GM18526 (cell line): Measurements from ENCODE around the gene PGAM2.

Source experiments
- POLR2A ChIP-seq: IDR thresholded peaks from 3 replicates; pipeline ENCODE4 v1.6.1; 2011; ENCODE audit not compliant: insufficient read length; ENCODE audit errors: extremely low read depth

Gene PGAM2

GRCh38 chr7:44106311-44107065 lies 41.1 kb upstream of the PGAM2 start:
- TF ChIP-seq POLR2A: no peak

DNA sequence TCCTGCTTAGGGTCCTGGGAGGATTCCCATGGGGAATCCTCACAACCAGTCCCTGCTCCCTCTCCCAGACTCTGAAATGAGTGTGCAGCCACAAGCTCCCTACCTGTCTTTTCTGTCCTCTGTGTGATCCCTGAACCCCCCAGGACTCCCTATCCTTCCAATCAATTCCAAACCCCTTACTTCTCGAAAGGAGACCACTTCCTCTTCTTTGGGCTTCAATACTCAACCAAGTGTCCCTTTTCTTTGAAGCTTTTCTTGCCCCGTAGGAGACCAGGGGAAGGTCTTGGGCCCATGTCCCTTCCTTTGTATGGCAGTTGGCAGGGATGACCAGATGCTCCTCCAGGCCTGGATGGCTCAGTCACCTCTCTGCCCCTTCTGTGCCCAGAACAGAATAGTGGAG lies 40.5 kb upstream of the PGAM2 start:
- TF ChIP-seq POLR2A: no peak

DNA sequence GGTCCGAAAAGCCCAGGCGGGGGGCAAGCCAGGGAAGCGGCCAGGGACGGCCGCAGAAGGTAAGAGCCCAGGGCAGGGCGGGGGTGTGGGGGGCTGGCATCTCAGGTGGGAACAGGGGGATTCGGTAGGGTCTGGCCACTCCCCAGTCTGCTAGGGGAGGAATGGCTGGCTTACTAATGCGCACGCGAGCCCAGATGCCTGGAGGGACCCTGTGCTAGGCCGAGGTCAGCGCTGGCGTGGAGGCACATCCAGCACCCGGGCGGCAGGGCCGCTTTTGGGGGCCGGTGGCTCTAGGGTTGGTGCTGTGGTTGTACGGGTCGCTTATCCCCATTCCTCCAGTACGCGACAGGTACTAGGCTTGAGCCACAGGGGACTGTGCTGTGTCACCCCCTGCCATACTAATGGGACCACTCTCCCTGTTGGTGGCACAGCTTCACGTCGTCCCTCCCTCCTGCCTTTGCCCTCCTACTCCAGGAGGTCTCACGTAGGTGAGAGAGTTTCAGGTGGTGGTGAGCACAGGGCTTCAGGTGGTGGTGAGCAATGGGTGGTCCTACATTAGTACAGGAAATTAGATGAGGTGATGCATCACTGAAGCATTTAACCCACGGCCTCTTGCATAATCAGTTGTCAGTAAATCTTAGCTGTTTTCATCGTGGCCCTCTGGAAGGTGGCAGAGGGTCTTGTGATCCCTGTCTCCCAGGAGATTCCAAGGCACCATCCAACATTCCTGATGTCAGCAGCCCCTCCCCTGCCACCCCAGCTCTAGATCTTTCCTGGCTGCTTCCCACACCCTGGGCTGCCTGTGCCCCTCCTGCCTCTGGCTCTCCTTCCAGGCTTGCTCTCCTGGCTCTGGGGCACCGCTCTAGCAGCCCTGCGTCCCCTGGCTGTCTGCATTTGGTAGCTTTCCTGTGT lies 39.7 kb upstream of the PGAM2 start:
- TF ChIP-seq POLR2A: no peak

DNA sequence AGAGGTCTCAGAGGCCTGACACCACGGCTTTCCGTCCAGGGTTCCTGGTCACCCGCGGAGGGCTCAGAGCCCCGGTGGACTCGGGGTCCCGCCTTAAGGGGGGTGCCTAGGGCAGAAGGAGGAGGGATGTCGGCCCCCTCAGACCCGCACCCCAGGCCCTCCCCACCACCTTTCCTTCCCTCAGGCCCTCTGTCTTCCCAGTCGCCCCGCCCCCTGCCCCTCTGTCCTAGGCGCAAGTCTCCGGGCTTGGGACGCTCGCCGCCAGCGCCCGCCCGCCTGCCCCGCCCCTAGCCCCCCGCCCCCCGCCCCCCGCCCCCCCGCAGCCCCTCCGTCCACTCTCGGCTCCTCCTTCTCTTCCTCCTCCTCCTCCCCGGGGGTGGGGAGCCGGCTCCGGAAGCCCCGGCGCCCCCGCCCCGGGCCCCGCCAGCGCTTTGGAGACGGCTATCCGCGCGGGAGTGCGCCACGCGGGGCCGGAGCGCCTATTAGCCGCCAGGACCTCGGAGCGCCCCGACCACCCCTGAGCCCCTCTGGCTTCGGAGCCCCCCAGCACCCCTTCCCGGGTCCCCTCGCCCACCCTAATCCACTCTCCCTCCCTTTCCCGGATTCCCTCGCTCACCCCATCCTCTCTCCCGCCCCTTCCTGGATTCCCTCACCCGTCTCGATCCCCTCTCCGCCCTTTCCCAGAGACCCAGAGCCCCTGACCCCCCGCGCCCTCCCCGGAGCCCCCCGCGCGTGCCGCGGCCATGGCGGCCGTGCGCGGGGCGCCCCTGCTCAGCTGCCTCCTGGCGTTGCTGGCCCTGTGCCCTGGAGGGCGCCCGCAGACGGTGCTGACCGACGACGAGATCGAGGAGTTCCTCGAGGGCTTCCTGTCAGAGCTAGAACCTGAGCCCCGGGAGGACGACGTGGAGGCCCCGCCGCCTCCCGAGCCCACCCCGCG lies 38.8 kb upstream of the PGAM2 start, which contains the start of gene AEBP1:
Gene AEBP1, plus strand, starts transcription at position 423 of the 937 bp plus-strand sequence. Its CDS starts 321 bp downstream, at position 744.
- no peak for TF ChIP-seq POLR2A

- no peak for TF ChIP-seq POLR2A
Observed at GRCh38 chr7:44103566-44103922, 38.2 kb upstream of the PGAM2 start.

GRCh38 chr7:44102846-44103565 lies 37.6 kb upstream of the PGAM2 start:
- no peak for TF ChIP-seq POLR2A

DNA sequence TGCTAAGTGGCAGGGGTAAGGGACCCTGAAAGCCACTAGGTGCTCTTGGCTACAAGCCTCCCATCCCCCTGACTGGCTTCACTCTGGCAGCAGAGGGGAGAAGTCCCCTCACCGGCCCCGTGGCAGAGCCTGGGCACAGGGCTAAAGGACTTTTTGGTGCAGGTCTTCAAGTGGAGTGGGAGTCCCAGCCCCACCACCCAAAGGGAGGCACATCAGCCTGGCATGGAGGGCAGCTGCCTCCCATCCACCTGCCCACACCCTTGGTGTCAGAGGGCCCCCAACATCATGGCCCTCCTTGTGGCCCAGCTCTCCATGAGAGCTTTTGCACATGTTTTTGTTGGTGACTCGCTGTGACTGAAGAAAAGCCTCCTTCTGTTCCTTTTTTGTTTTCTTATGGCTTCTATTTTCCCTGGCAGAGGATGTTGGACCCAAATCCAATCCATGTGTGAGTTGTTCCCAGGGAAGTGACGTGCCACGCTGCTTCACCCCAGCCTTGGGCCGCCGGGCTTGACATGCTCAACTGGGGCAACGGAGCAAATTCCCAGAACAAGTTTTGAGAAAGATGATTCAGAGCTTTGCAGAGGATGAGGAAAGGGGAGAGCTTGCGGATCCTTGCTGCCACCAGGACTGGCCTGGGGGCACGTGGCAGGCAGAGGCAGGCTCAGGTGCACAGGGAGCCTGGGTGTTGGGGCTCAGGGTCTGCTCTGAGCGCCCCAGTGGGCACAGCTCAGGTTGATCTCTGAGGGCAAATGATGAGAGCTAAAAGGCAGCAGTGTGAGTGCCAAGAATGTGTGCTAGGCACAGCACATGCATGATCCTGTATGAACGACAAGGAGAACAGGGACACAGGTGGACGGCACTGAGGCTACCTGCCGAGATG lies 36.8 kb upstream of the PGAM2 start:
- no peak for TF ChIP-seq POLR2A

GRCh38 chr7:44101303-44101965 lies 36.1 kb upstream of the PGAM2 start:
- no peak for TF ChIP-seq POLR2A

GRCh38 chr7:44100458-44101302 lies 35.3 kb upstream of the PGAM2 start:
- TF ChIP-seq POLR2A: no peak

GRCh38 chr7:44099669-44100068 lies 34.3 kb upstream of the PGAM2 start:
- TF ChIP-seq POLR2A: no peak

GRCh38 chr7:44098092-44099068 lies 33.0 kb upstream of the PGAM2 start:
- TF ChIP-seq POLR2A: no peak
